Measurements from ENCODE around the gene CDC20B. TPM values are rescaled to one million over a fixed set of nuclear protein-coding genes. Genes with fewer than 3 reads are reported as not detected.
"Not testable (repeated sequence)": the region's sequence is repeated elsewhere in the genome, so short reads cannot be mapped to it uniquely, and the experiment has no call there.

CDC20B gene
- total RNA-seq, 2 donors from 2014 or later = not detected

GRCh38 chr5:55104946-55105701, 67.9 kb downstream of the CDC20B start:
- peak overlapping the region; percentile 49 for H3K4me3 Mint-ChIP-seq
- no peak for DNase-seq

GRCh38 chr5:55104036-55104772, 68.8 kb downstream of the CDC20B start:
- Mint-ChIP-seq H3K27me3 (no peaks in the 10 kb centered on the region), H3K36me3 (ENCODE audit: low read depth) (peaks cover 2% of the 10 kb centered on the region), H3K4me1 (peaks cover 35% of the 10 kb centered on the region), H3K27ac (no peak overlapping the region), H3K4me3 (peak overlapping the region; percentile 67)
- H3K9me3 ChIP-seq (ENCODE audit: control insufficient read depth, low read length, poor library complexity, severe bottlenecking) = no peaks in the 10 kb centered on the region
- DNase-seq (no peak), ATAC-seq (no peak)

More at GRCh38 chr5:55104946-55105701, 67.9 kb downstream of the CDC20B start:
- H3K4me1 Mint-ChIP-seq = peaks cover 32% of the 10 kb centered on the region
- ATAC-seq = no peak
- H3K27me3 Mint-ChIP-seq = no peaks in the 10 kb centered on the region
- H3K36me3 Mint-ChIP-seq (ENCODE audit: low read depth) = no peaks in the 10 kb centered on the region
- no peaks in the 10 kb centered on the region for H3K9me3 ChIP-seq (ENCODE audit: control insufficient read depth, low read length, poor library complexity, severe bottlenecking)
- no peak overlapping the region for H3K27ac Mint-ChIP-seq

GRCh38 chr5:55102348-55102747, 70.6 kb downstream of the CDC20B start, which contains the start of gene GZMA:
GZMA (plus strand) TSS chr5:55102646; CDS start chr5:55102683, 37 bp downstream.
- Mint-ChIP-seq H3K4me3 (peak within 1 kb of the TSS; percentile 92), H3K4me1 (peaks cover 40% of the 10 kb centered on the region), H3K36me3 (ENCODE audit: low read depth) (peaks cover 2% of the 10 kb centered on the region), H3K27me3 (no peaks in the 10 kb centered on the region), H3K27ac (peak within 1 kb of the TSS; percentile 89)
- peak in 1 of 3 donors; percentile 16 for DNase-seq
- ATAC-seq = peak; percentile 90
- no peaks in the 10 kb centered on the region for H3K9me3 ChIP-seq (ENCODE audit: control insufficient read depth, low read length, poor library complexity, severe bottlenecking)

DNA sequence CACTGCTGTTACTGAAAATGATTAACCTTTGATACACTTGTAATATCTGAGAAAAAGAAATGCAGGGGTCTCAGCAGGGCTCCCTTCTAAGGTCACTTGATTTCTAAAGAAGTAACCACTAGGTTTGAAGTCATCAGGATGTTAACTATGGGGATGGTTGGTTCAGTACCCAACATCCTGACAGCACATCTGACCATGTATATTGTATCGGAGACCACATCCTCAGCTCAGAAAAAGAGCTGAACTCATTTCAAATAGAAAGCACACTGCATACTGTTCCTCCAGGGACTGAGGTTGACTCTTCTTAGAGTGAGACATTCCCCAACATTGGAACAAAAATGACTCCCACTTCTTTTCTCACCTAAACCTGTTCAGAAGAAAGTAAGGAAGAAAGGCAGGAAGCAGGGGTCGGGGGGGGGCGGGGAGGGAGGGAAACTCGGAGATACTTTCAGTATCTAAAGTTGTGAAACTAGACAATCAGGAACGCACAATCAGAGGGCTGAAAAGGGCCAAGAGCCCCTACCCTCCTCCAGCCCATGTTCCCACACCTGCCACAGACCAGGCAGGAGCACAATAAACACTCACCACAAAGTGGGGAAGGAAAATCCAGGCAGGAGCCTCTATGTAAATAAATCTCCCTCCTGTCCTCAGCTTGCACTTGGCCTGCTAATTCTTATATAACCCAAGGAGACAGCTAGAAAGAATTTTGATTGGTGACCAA, 71.3 kb downstream of the CDC20B start:
- DNase-seq = no peak
- H3K4me1 Mint-ChIP-seq = peaks cover 45% of the 10 kb centered on the region

DNA sequence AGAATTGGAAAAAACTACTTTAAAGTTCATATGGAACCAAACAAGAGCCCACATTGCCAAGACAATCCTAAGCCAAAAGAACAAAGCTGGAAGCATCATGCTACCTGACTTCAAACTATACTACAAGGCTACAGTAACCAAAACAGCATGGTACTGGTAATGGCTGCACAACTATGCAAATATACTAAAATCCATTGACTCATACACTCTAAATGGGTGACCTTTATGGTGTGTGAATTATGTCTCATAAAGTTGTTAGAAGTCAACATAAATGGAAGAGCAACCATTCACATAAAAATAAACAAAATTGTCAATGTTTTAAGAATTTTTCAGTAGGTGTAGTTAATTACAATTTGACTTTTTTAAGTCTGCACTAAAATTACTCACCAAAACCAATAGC, 71.8 kb downstream of the CDC20B start:
- not testable (repeated sequence) for H3K27me3 Mint-ChIP-seq; H3K9me3 ChIP-seq (ENCODE audit: control insufficient read depth, low read length, poor library complexity, severe bottlenecking); ATAC-seq; H3K36me3 Mint-ChIP-seq (ENCODE audit: low read depth); DNase-seq
- Mint-ChIP-seq H3K27ac (peak overlapping the region; percentile 89), H3K4me3 (peak overlapping the region; percentile 25), H3K4me1 (peaks cover 47% of the 10 kb centered on the region)

More for the DNA sequence above, 71.3 kb downstream of the CDC20B start:
- ATAC-seq = peak; percentile 61
- H3K36me3 Mint-ChIP-seq (ENCODE audit: low read depth) = peaks cover 2% of the 10 kb centered on the region
- H3K9me3 ChIP-seq (ENCODE audit: control insufficient read depth, low read length, poor library complexity, severe bottlenecking) = no peaks in the 10 kb centered on the region
- peak overlapping the region; percentile 89 for H3K27ac Mint-ChIP-seq
- no peaks in the 10 kb centered on the region for H3K27me3 Mint-ChIP-seq
- peak overlapping the region; percentile 92 for H3K4me3 Mint-ChIP-seq

DNA sequence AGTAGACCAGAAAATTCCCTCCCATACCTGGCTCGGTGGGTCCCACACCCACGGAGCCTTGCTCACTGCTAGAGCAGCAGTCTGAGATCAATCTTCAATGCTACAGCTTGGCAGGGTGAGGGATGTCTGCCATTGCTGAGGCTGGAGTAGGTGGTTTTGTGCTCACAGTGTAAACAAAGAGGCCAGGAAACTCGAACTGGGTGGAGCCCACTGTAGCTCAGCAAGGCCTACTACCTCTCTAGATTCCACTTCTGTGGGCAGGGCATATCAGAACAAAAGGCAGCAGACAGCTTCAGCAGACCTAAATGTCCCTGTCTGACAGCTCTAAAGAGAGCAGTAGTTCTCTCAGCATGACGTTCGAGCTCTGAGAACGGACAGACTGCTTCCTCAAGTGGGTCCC, 76.1 kb downstream of the CDC20B start:
- H3K4me1 Mint-ChIP-seq = peaks cover 32% of the 10 kb centered on the region
- peak overlapping the region; percentile 91 for H3K27ac Mint-ChIP-seq
- peaks cover 4% of the 10 kb centered on the region for H3K36me3 Mint-ChIP-seq (ENCODE audit: low read depth)
- H3K9me3 ChIP-seq (ENCODE audit: control insufficient read depth, low read length, poor library complexity, severe bottlenecking) = no peaks in the 10 kb centered on the region
- H3K27me3 Mint-ChIP-seq = no peaks in the 10 kb centered on the region
- ATAC-seq (peak; percentile 81), DNase-seq (peak in 1 of 3 donors; percentile 6)
- peak overlapping the region; percentile 55 for H3K4me3 Mint-ChIP-seq

- no peaks in the 10 kb centered on the region for H3K9me3 ChIP-seq (ENCODE audit: control insufficient read depth, low read length, poor library complexity, severe bottlenecking)
- Mint-ChIP-seq H3K27ac (peak overlapping the region; percentile 91), H3K36me3 (ENCODE audit: low read depth) (peaks cover 4% of the 10 kb centered on the region), H3K27me3 (no peaks in the 10 kb centered on the region), H3K4me1 (peaks cover 29% of the 10 kb centered on the region), H3K4me3 (peak overlapping the region; percentile 55)
- DNase-seq = no peak
- ATAC-seq = peak; percentile 62
These were observed 76.8 kb downstream of the CDC20B start for GRCh38 chr5:55096182-55096581.

DNA sequence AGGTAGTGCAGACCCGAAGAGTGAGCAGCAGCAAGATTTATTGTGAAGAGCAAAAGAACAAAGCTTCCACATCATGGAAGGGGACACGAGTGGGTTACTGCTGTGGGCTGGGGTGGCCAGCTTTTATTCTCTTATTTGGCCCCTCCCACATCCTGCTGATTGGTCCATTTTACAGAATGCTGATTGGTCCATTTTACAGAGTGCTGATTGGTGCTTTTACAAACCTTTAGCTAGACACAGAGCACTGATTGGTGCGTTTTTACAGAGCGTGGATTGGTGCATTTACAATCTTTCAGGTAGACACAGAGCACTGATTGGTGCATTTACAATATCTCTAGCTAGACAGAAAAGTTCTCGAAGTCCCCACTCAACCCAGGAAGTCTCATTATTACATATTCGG, 82.0 kb downstream of the CDC20B start:
- DNase-seq; H3K9me3 ChIP-seq (ENCODE audit: control insufficient read depth, low read length, poor library complexity, severe bottlenecking); H3K4me3 Mint-ChIP-seq; H3K27me3 Mint-ChIP-seq; ATAC-seq; H3K36me3 Mint-ChIP-seq (ENCODE audit: low read depth); H3K27ac Mint-ChIP-seq: not testable (repeated sequence)
- peaks cover 13% of the 10 kb centered on the region for H3K4me1 Mint-ChIP-seq

DNA sequence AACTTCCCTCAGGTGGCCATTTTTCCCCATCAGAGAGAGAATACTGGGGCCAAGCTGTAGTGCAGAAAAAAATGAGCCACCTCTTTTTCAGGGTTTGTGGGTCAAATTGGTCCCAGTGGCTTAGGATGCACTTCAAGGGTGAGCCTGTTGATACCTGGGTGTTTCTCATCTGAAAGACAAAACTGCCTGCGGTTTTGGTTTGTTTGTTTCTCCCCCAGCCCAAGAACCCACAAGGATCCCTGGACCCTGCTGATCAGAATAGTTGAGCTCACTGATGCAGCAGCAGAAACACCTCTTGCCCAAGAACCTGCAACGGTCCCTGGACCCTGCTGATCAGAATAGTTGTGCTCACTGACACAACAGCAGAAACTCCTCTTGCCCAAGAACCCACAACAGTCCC, 83.7 kb downstream of the CDC20B start:
- H3K36me3 Mint-ChIP-seq (ENCODE audit: low read depth); H3K9me3 ChIP-seq (ENCODE audit: control insufficient read depth, low read length, poor library complexity, severe bottlenecking); DNase-seq; ATAC-seq; H3K4me3 Mint-ChIP-seq; H3K27me3 Mint-ChIP-seq; H3K27ac Mint-ChIP-seq: not testable (repeated sequence)
- peaks cover 13% of the 10 kb centered on the region for H3K4me1 Mint-ChIP-seq

DNA sequence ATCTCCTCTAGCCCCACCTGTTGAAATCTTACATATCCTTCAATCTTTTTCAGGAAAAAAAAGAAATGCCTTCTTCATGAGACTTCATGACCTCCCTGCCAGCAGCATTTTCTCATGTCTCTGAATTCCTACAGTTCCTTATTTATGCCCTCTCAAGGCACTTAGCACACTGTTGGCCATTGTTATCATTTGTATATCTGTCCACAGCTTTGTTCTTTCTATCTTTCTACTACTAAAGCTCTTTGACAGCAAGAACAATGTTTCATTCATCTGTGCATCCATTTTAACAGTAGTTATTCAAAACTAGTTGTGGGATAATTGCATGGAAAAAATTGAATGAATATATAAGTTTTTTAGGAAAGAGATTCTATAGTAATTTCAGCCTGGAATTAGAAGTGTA, 91.4 kb downstream of the CDC20B start:
- no peak overlapping the region for H3K27ac Mint-ChIP-seq
- no peak for DNase-seq
- no peaks in the 10 kb centered on the region for H3K27me3 Mint-ChIP-seq
- H3K9me3 ChIP-seq (ENCODE audit: control insufficient read depth, low read length, poor library complexity, severe bottlenecking) = no peaks in the 10 kb centered on the region
- no peak for ATAC-seq
- H3K4me3 Mint-ChIP-seq = no peak overlapping the region
- H3K4me1 Mint-ChIP-seq = peaks cover 3% of the 10 kb centered on the region
- peaks cover 3% of the 10 kb centered on the region for H3K36me3 Mint-ChIP-seq (ENCODE audit: low read depth)

GRCh38 chr5:55073211-55073610, 99.8 kb downstream of the CDC20B start:
- peaks cover 18% of the 10 kb centered on the region for H3K4me1 Mint-ChIP-seq
- H3K4me3 Mint-ChIP-seq = peak overlapping the region; percentile 74
- DNase-seq (no peak), ATAC-seq (no peak)
- no peaks in the 10 kb centered on the region for H3K27me3 Mint-ChIP-seq
- no peaks in the 10 kb centered on the region for H3K9me3 ChIP-seq (ENCODE audit: control insufficient read depth, low read length, poor library complexity, severe bottlenecking)
- peak overlapping the region; percentile 84 for H3K27ac Mint-ChIP-seq
- no peaks in the 10 kb centered on the region for H3K36me3 Mint-ChIP-seq (ENCODE audit: low read depth)

GRCh38 chr5:55072666-55073065, 100.3 kb downstream of the CDC20B start:
- H3K27me3 Mint-ChIP-seq = no peaks in the 10 kb centered on the region
- peak overlapping the region; percentile 84 for H3K27ac Mint-ChIP-seq
- no peaks in the 10 kb centered on the region for H3K9me3 ChIP-seq (ENCODE audit: control insufficient read depth, low read length, poor library complexity, severe bottlenecking)
- ATAC-seq (peak; percentile 77), DNase-seq (no peak)
- H3K36me3 Mint-ChIP-seq (ENCODE audit: low read depth) = no peaks in the 10 kb centered on the region
- peaks cover 18% of the 10 kb centered on the region for H3K4me1 Mint-ChIP-seq
- peak overlapping the region; percentile 74 for H3K4me3 Mint-ChIP-seq

- ATAC-seq = no peak
- H3K4me3 Mint-ChIP-seq = no peak overlapping the region
- H3K36me3 Mint-ChIP-seq (ENCODE audit: low read depth) = no peaks in the 10 kb centered on the region
- no peak overlapping the region for H3K27ac Mint-ChIP-seq
- peaks cover 23% of the 10 kb centered on the region for H3K4me1 Mint-ChIP-seq
- H3K27me3 Mint-ChIP-seq = no peaks in the 10 kb centered on the region
- no peaks in the 10 kb centered on the region for H3K9me3 ChIP-seq (ENCODE audit: control insufficient read depth, low read length, poor library complexity, severe bottlenecking)
- no peak for DNase-seq
These were observed 101.6 kb downstream of the CDC20B start for GRCh38 chr5:55071413-55071812.

Data from T-helper 17 cell (primary cell).